Neural cell (in vitro differentiated cells): ENCODE results near the gene ARF1. TPM values are rescaled to one million over a fixed set of nuclear protein-coding genes. Genes with fewer than 3 reads are reported as not detected.

Source experiments
- H2AFZ ChIP-seq: fragments of 200-600, 300-800 bp; sonication (generic), shearing (Covaris generic); 2 replicates; pipeline ENCODE4 v1.6.0; 2014; ENCODE audit warnings: low read depth, mild to moderate bottlenecking, antibody characterized with exemption, low read length, moderate library complexity
- H3F3A ChIP-seq: fragments of 200-600 bp; shearing (Covaris generic); 2 replicates; pipeline ENCODE4 v1.6.1; 2016; ENCODE audit warnings: mild to moderate bottlenecking, moderate library complexity, mixed read lengths, antibody characterized with exemption, low read length; ENCODE audit not compliant: insufficient read depth, poor library complexity, severe bottlenecking
- H3K27ac ChIP-seq: fragments of 200-600, 300-800 bp; sonication (generic), shearing (Covaris generic); 2 replicates; pipeline ENCODE4 v1.5.1; 2014; ENCODE audit warnings: mild to moderate bottlenecking, low read length, moderate library complexity
- H3K27me3 ChIP-seq: fragments of 300-800, 200-600 bp; sonication (generic), shearing (Covaris generic); 2 replicates; pipeline ENCODE4 v1.6.0; 2014; ENCODE audit warnings: mild to moderate bottlenecking, low read depth, low read length, moderate library complexity; ENCODE audit not compliant: insufficient read depth
- H3K36me3 ChIP-seq: fragments of 300-800, 200-600 bp; sonication (generic), shearing (Covaris generic); 2 replicates; pipeline ENCODE4 v1.5.1; 2014; ENCODE audit warnings: mild to moderate bottlenecking, antibody characterized with exemption, low read length, moderate library complexity; ENCODE audit not compliant: insufficient read depth
- H3K4me2 ChIP-seq: fragments of 300-800, 200-600 bp; sonication (generic), shearing (Covaris generic); 2 replicates; pipeline ENCODE4 v1.6.0; 2014; ENCODE audit warnings: mild to moderate bottlenecking, low read length
- H3K4me3 ChIP-seq: fragments of 300-800, 200-600 bp; sonication (generic), shearing (Covaris generic); 2 replicates; pipeline ENCODE4 v1.5.1; 2014; ENCODE audit warnings: mild to moderate bottlenecking, low read length, moderate library complexity
- H3K79me2 ChIP-seq: fragments of 200-600 bp; shearing (Covaris generic); replicated peaks from 2 replicates; pipeline ENCODE4 v1.6.0; 2014; ENCODE audit warnings: mild to moderate bottlenecking, low read length, moderate library complexity; ENCODE audit not compliant: insufficient read depth
- H3K9ac ChIP-seq: fragments of 300-800, 200-600 bp; sonication (generic), shearing (Covaris generic); 2 replicates; pipeline ENCODE4 v1.6.1; 2016; ENCODE audit warnings: mild to moderate bottlenecking, low read length, mixed read lengths
- H3K9me2 ChIP-seq: fragments of 200-600 bp; shearing (Covaris generic); 2 replicates; pipeline ENCODE4 v1.6.1; 2016; ENCODE audit warnings: mild to moderate bottlenecking, low read length, mixed read lengths; ENCODE audit not compliant: insufficient read depth
- H3K9me3 ChIP-seq: fragments of 200-600, 300-800 bp; sonication (generic), shearing (Covaris generic); 2 replicates; pipeline ENCODE4 v1.6.1; 2016; ENCODE audit warnings: mild to moderate bottlenecking, mixed run types, low read length, moderate library complexity, mixed read lengths
- H4K20me1 ChIP-seq: fragments of 200-600 bp; shearing (Covaris generic); 2 replicates; pipeline ENCODE4 v1.6.1; 2016; ENCODE audit warnings: mild to moderate bottlenecking, mixed run types; ENCODE audit not compliant: insufficient read depth
- EP300 ChIP-seq: fragments of 450-650 bp; conservative IDR thresholded peaks from 2 replicates; pipeline ENCODE4 v1.6.1; 2014; ENCODE audit warnings: antibody characterized with exemption, mild to moderate bottlenecking, moderate library complexity; ENCODE audit not compliant: poor library complexity, severe bottlenecking
- EZH2 ChIP-seq: fragments of 200-600, 300-800 bp; shearing (Covaris generic), sonication (generic); IDR thresholded peaks from 2 replicates; pipeline ENCODE4 v1.6.1; 2014; ENCODE audit warnings: antibody characterized with exemption, low read length, borderline replicate concordance, mild to moderate bottlenecking; ENCODE audit not compliant: insufficient read depth, poor library complexity, severe bottlenecking
- MXI1 ChIP-seq: fragments of 450-650 bp; conservative IDR thresholded peaks from 2 replicates; pipeline ENCODE4 v1.6.1; 2014; ENCODE audit warnings: antibody characterized with exemption, mild to moderate bottlenecking; ENCODE audit not compliant: poor library complexity, severe bottlenecking
- POLR2AphosphoS5 ChIP-seq: IDR thresholded peaks from 2 replicates; pipeline ENCODE4 v1.6.1; 2012
- RAD21 ChIP-seq: fragments of 450-650 bp; conservative IDR thresholded peaks from 2 replicates; pipeline ENCODE4 v1.6.1; 2014; ENCODE audit warnings: antibody characterized with exemption, mild to moderate bottlenecking, moderate library complexity
- SMC3 ChIP-seq: fragments of 450-650 bp; conservative IDR thresholded peaks from 2 replicates; pipeline ENCODE4 v1.6.1; 2014; ENCODE audit warnings: antibody characterized with exemption, mild to moderate bottlenecking, moderate library complexity; ENCODE audit not compliant: poor library complexity
- TAF1 ChIP-seq: IDR thresholded peaks from 2 replicates; pipeline ENCODE4 v1.6.1; 2012; ENCODE audit warnings: low read depth
- polyA plus RNA-seq: library from polyadenylated mRNA; depleted of rRNA; stranded (reverse); fragments of >200 nt; gene quantifications from 2 replicates; pipeline ENCODE4 v1.2.3, GENCODE V29; 2014
- TF ChIP-seq, protein P1 (sequence below): fragments of 450-650 bp; IDR thresholded peaks from 2 replicates; pipeline ENCODE4 v1.5.1; 2014; ENCODE audit warnings: antibody characterized with exemption, mild to moderate bottlenecking, moderate library complexity; ENCODE audit not compliant: poor library complexity, severe bottlenecking
- TF ChIP-seq, protein P2 (sequence below): IDR thresholded peaks from 2 replicates; pipeline ENCODE4 v1.6.1; 2012; ENCODE audit warnings: borderline replicate concordance

ARF1 gene
- polyA plus RNA-seq, 1 donor from 2014 or later: 168 TPM

DNA sequence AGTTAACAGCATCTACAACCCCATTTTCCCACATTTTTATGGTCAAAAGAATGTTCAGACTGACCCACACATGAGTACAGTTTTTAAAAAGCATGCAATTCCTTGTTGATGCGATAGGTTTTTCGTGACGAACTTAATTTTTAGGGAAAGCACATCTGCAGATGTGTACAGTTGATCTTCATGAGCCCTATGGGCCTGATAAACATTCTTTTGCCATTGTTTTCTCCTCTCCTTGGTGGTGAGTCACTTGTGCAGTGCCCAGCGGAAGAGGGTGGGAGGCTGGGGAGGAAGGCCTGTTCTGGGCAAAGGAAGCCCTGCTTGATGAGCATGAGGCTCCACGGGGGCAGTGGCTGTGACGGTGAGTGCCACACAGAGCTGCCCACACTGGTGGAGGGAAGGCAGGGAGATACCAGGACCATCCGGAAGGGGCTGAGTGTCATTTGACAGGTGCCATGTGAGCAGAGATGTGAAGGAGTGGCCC is 5.3 kb downstream of the ARF1 start:
- Histone ChIP-seq H3K4me3 (no peak overlapping the region), H3K9ac (no peak overlapping the region), H3F3A (no peaks in the 10 kb centered on the region), H4K20me1 (peaks cover 11% of the 10 kb centered on the region), H3K27ac (no peak overlapping the region), H3K79me2 (peaks cover 98% of the 10 kb centered on the region), H3K27me3 (no peaks in the 10 kb centered on the region), H3K4me2 (no peak overlapping the region), H3K9me2 (no peaks in the 10 kb centered on the region), H3K36me3 (no peaks in the 10 kb centered on the region), H2AFZ (no peak overlapping the region), H3K9me3 (no peaks in the 10 kb centered on the region)
- TF ChIP-seq RAD21 (no peak), MXI1 (no peak), EP300 (no peak), SMC3 (no peak), EZH2 (no peak), TAF1 (no peak), POLR2AphosphoS5 (no peak)
- TF ChIP-seq, protein P1, sequence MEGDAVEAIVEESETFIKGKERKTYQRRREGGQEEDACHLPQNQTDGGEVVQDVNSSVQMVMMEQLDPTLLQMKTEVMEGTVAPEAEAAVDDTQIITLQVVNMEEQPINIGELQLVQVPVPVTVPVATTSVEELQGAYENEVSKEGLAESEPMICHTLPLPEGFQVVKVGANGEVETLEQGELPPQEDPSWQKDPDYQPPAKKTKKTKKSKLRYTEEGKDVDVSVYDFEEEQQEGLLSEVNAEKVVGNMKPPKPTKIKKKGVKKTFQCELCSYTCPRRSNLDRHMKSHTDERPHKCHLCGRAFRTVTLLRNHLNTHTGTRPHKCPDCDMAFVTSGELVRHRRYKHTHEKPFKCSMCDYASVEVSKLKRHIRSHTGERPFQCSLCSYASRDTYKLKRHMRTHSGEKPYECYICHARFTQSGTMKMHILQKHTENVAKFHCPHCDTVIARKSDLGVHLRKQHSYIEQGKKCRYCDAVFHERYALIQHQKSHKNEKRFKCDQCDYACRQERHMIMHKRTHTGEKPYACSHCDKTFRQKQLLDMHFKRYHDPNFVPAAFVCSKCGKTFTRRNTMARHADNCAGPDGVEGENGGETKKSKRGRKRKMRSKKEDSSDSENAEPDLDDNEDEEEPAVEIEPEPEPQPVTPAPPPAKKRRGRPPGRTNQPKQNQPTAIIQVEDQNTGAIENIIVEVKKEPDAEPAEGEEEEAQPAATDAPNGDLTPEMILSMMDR: no peak
- TF ChIP-seq, protein P2, sequence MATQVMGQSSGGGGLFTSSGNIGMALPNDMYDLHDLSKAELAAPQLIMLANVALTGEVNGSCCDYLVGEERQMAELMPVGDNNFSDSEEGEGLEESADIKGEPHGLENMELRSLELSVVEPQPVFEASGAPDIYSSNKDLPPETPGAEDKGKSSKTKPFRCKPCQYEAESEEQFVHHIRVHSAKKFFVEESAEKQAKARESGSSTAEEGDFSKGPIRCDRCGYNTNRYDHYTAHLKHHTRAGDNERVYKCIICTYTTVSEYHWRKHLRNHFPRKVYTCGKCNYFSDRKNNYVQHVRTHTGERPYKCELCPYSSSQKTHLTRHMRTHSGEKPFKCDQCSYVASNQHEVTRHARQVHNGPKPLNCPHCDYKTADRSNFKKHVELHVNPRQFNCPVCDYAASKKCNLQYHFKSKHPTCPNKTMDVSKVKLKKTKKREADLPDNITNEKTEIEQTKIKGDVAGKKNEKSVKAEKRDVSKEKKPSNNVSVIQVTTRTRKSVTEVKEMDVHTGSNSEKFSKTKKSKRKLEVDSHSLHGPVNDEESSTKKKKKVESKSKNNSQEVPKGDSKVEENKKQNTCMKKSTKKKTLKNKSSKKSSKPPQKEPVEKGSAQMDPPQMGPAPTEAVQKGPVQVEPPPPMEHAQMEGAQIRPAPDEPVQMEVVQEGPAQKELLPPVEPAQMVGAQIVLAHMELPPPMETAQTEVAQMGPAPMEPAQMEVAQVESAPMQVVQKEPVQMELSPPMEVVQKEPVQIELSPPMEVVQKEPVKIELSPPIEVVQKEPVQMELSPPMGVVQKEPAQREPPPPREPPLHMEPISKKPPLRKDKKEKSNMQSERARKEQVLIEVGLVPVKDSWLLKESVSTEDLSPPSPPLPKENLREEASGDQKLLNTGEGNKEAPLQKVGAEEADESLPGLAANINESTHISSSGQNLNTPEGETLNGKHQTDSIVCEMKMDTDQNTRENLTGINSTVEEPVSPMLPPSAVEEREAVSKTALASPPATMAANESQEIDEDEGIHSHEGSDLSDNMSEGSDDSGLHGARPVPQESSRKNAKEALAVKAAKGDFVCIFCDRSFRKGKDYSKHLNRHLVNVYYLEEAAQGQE: no peak

DNA sequence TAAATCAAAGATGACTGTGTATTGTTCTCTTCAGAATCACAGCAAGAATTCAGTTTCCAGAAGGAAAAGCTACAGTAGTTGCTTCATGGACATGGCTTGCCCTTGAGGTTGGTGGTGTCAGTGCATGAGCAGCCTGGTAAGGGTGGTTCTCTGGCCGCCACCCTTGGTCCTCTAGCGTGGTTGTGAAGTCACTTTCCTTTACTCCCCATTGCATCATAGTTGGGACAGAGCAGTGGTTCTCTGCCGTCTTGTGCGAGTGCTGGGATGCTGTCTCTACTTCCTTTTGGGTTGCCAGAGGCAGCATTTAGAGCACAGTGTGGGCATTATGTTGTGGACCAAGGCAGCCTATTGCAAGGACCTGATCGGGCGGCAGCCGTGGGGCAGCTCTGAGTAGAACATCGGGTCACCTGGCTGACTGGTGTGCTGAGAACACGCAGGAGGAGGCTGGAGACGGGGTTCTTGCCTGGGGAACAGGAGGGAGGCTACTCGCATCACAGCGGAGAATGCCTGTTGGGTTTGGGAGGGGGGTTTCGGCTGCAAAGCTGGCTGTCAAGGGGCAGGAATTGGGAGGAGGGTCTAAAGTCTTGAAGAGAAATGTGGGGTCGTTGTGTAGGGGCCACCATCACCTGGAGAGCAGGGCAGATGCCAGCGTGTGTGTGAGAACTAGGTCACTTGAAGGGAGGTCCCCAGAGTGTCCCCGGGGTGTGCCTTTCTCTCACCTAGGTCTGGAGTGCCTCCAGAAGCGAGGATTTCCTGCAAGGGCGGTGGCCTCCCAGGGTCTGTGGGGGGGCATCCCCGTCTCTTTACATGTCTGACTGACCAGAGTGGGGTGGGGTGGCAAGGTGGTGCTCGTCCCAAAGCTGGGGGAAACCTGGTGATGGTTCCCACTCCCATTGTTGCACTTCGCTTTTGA is 6.3 kb downstream of the ARF1 start:
- H2AFZ ChIP-seq: no peak overlapping the region
- no peaks in the 10 kb centered on the region for H3K9me3 ChIP-seq
- peaks cover 98% of the 10 kb centered on the region for H3K79me2 ChIP-seq
- no peaks in the 10 kb centered on the region for H3F3A ChIP-seq
- TF ChIP-seq SMC3 (no peak), EP300 (no peak), EZH2 (no peak), MXI1 (no peak), POLR2AphosphoS5 (no peak), RAD21 (no peak), TAF1 (no peak)
- TF ChIP-seq, protein P2: no peak
- TF ChIP-seq, protein P1: no peak
- no peak overlapping the region for H3K4me3 ChIP-seq
- H4K20me1 ChIP-seq: peaks cover 11% of the 10 kb centered on the region
- H3K27ac ChIP-seq: no peak overlapping the region
- H3K9ac ChIP-seq: no peak overlapping the region
- no peaks in the 10 kb centered on the region for H3K9me2 ChIP-seq
- H3K27me3 ChIP-seq: no peaks in the 10 kb centered on the region
- H3K4me2 ChIP-seq: no peak overlapping the region
- no peaks in the 10 kb centered on the region for H3K36me3 ChIP-seq
